SK-N-SH treated with all-trans-retinoic acid at 6 μM for 48 hours (cell line): ENCODE data around the gene CDR2L.
A peak's percentile ranks its signal among the peaks of the same experiment; 100 is the strongest.

Source experiments
- ATAC-seq: fragments of 200-7000 bp; cut with Tn5 transposase; 3 replicates; pipeline ENCODE4 v1.9.1; 2020; ENCODE audit warnings: mild to moderate bottlenecking, moderate library complexity
- ARNTL ChIP-seq: fragments of 450-650 bp; formaldehyde crosslinking; IDR thresholded peaks from 2 replicates; pipeline ENCODE4 v1.5.0; 2020; ENCODE audit warnings: low read depth, mild to moderate bottlenecking, moderate library complexity, borderline replicate concordance
- CSDC2 ChIP-seq: fragments of 250-450 bp; sonication (Bioruptor Pico); IDR thresholded peaks from 2 replicates; pipeline ENCODE4 v1.5.0; 2020; ENCODE audit warnings: mild to moderate bottlenecking, moderate library complexity
- ESRRG ChIP-seq: fragments of 250-450 bp; sonication (Bioruptor Pico); IDR thresholded peaks from 2 replicates; pipeline ENCODE4 v1.6.1; 2021; ENCODE audit warnings: mild to moderate bottlenecking
- GLIS3 ChIP-seq: fragments of 250-450 bp; sonication (Bioruptor Pico); IDR thresholded peaks from 2 replicates; pipeline ENCODE4 v1.5.0; 2020; ENCODE audit warnings: mild to moderate bottlenecking, moderate library complexity
- ISL1 ChIP-seq: fragments of 250-450 bp; sonication (Bioruptor Pico); IDR thresholded peaks from 2 replicates; pipeline ENCODE4 v2.1.2; 2022; ENCODE audit warnings: mild to moderate bottlenecking, moderate library complexity
- OSR1 ChIP-seq: fragments of 250-450 bp; sonication (Bioruptor Pico); IDR thresholded peaks from 2 replicates; pipeline ENCODE4 v1.8.0; 2022; ENCODE audit warnings: moderate library complexity, mild to moderate bottlenecking, inconsistent platforms
- PPARA ChIP-seq: fragments of 250-450 bp; sonication (Bioruptor Pico); IDR thresholded peaks from 2 replicates; pipeline ENCODE4 v1.5.0; 2020; ENCODE audit warnings: mild to moderate bottlenecking, borderline replicate concordance
- SNAI2 ChIP-seq: fragments of 250-450 bp; sonication (Bioruptor Pico); IDR thresholded peaks from 2 replicates; pipeline ENCODE4 v1.5.0; 2020; ENCODE audit warnings: mild to moderate bottlenecking, moderate library complexity
- TCF4 ChIP-seq: fragments of 250-450 bp; sonication (Bioruptor Pico); IDR thresholded peaks from 2 replicates; pipeline ENCODE4 v1.8.0; 2021; ENCODE audit warnings: mild to moderate bottlenecking, moderate library complexity, borderline replicate concordance
- TOX ChIP-seq: fragments of 250-450 bp; sonication (Bioruptor Pico); IDR thresholded peaks from 2 replicates; pipeline ENCODE4 v1.8.0; 2021; ENCODE audit warnings: mild to moderate bottlenecking, moderate library complexity, borderline replicate concordance
- ZC3H10 ChIP-seq: fragments of 250-450 bp; sonication (Bioruptor Pico); IDR thresholded peaks from 2 replicates; pipeline ENCODE4 v1.5.1; 2021; ENCODE audit warnings: mild to moderate bottlenecking, moderate library complexity
- ZFP3 ChIP-seq: fragments of 250-450 bp; sonication (Bioruptor Pico); IDR thresholded peaks from 2 replicates; pipeline ENCODE4 v1.5.0; 2020; ENCODE audit warnings: mild to moderate bottlenecking, moderate library complexity
- ZFP30 ChIP-seq: fragments of 450-650 bp; formaldehyde crosslinking; IDR thresholded peaks from 2 replicates; pipeline ENCODE4 v1.5.0; 2022; ENCODE audit warnings: mild to moderate bottlenecking, moderate library complexity
- ZNF565 ChIP-seq: fragments of 450-650 bp; formaldehyde crosslinking; conservative IDR thresholded peaks from 2 replicates; pipeline ENCODE4 v1.5.0; 2020; ENCODE audit warnings: low read depth, mild to moderate bottlenecking, moderate library complexity
- ZNF70 ChIP-seq: fragments of 450-650 bp; formaldehyde crosslinking; IDR thresholded peaks from 2 replicates; pipeline ENCODE4 v1.5.0; 2020; ENCODE audit warnings: mild to moderate bottlenecking, moderate library complexity
- ZNF8 ChIP-seq: fragments of 450-650 bp; formaldehyde crosslinking; IDR thresholded peaks from 2 replicates; pipeline ENCODE4 v1.5.0; 2020; ENCODE audit warnings: mild to moderate bottlenecking, moderate library complexity
- TF ChIP-seq, protein P1 (sequence below): fragments of 250-450 bp; sonication (Bioruptor Pico); IDR thresholded peaks from 2 replicates; pipeline ENCODE4 v1.8.0; 2021; ENCODE audit warnings: low read depth, mild to moderate bottlenecking, moderate library complexity, borderline replicate concordance
- TF ChIP-seq, protein P2 (sequence below): fragments of 250-450 bp; sonication (Bioruptor Pico); IDR thresholded peaks from 2 replicates; pipeline ENCODE4 v1.5.1; 2021; ENCODE audit warnings: mild to moderate bottlenecking, moderate library complexity
- TF ChIP-seq, protein P3 (sequence below): fragments of 250-450 bp; sonication (Bioruptor Pico); IDR thresholded peaks from 2 replicates; pipeline ENCODE4 v1.5.1; 2020; ENCODE audit warnings: low read depth, mild to moderate bottlenecking, moderate library complexity
- TF ChIP-seq, protein P4 (sequence below): fragments of 250-450 bp; sonication (Bioruptor Pico); IDR thresholded peaks from 2 replicates; pipeline ENCODE4 v1.5.0; 2020; ENCODE audit warnings: mild to moderate bottlenecking, moderate library complexity

The CDR2L gene

DNA sequence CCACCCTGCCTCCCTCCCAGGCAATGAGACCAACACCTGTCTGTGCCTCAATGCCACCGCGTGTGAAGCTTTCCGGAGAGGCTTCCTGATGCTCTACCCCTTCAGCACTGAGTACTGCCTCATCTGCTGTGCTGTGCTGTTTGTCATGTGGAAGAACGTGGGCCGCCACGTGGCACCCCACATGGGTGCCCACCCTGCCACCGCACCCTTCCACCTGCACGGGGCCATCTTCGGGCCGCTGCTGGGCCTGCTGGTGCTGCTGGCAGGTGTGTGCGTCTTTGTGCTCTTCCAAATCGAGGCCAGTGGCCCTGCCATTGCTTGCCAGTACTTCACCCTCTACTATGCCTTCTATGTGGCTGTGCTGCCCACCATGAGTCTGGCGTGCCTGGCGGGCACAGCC is 40.8 kb upstream of the CDR2L start:
- no peak for TF ChIP-seq ZFP30 (CRISPR knock-in tag)
- no peak for TF ChIP-seq TOX
- TF ChIP-seq ARNTL = no peak
- no peak for TF ChIP-seq ZNF8 (CRISPR knock-in tag)
- TF ChIP-seq ESRRG (CRISPR knock-in tag) = no peak
- TF ChIP-seq, protein P1, sequence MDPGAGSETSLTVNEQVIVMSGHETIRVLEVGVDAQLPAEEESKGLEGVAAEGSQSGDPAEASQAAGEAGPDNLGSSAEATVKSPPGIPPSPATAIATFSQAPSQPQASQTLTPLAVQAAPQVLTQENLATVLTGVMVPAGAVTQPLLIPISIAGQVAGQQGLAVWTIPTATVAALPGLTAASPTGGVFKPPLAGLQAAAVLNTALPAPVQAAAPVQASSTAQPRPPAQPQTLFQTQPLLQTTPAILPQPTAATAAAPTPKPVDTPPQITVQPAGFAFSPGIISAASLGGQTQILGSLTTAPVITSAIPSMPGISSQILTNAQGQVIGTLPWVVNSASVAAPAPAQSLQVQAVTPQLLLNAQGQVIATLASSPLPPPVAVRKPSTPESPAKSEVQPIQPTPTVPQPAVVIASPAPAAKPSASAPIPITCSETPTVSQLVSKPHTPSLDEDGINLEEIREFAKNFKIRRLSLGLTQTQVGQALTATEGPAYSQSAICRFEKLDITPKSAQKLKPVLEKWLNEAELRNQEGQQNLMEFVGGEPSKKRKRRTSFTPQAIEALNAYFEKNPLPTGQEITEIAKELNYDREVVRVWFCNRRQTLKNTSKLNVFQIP = no peak
- TF ChIP-seq ZNF70 (CRISPR knock-in tag) = no peak
- TF ChIP-seq, all 23 proteins: peak for 0
- no peak for ATAC-seq

DNA sequence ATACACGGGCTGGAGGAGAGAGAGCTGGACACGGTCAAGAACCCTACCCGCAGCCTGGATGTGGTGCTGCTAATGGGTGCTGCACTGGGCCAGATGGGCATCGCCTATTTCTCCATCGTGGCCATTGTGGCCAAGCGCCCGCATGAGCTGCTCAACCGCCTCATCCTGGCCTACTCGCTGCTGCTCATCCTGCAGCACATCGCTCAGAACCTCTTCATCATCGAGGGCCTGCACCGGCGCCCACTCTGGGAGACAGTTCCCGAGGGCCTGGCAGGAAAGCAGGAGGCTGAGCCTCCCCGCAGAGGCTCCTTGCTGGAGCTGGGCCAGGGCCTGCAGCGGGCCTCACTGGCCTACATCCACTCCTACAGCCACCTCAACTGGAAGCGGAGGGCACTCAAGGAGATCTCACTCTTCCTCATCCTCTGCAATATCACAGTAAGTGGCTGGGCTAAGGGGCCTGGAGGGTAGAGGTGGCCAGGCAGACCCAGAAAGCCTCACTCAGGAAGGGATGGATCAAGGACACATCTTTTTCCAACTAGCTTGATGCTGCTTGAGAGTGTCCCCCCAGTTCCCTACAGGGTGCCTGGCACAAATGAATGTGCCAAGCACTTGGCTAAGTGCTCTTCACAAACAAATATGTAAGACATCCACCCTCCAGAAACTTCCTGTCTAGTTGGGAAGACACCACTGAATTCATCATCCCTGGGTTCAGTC is 40.2 kb upstream of the CDR2L start:
- TF ChIP-seq, protein P2, sequence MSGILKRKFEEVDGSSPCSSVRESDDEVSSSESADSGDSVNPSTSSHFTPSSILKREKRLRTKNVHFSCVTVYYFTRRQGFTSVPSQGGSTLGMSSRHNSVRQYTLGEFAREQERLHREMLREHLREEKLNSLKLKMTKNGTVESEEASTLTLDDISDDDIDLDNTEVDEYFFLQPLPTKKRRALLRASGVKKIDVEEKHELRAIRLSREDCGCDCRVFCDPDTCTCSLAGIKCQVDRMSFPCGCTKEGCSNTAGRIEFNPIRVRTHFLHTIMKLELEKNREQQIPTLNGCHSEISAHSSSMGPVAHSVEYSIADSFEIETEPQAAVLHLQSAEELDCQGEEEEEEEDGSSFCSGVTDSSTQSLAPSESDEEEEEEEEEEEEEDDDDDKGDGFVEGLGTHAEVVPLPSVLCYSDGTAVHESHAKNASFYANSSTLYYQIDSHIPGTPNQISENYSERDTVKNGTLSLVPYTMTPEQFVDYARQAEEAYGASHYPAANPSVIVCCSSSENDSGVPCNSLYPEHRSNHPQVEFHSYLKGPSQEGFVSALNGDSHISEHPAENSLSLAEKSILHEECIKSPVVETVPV (CRISPR knock-in tag) = no peak
- TF ChIP-seq SNAI2 (CRISPR knock-in tag) (no peak), ZNF565 (CRISPR knock-in tag) (no peak), ZNF70 (CRISPR knock-in tag) (no peak), ZFP3 (CRISPR knock-in tag) (no peak), OSR1 (CRISPR knock-in tag) (no peak), ISL1 (CRISPR knock-in tag) (no peak), CSDC2 (no peak), ZC3H10 (CRISPR knock-in tag) (no peak), ZNF8 (CRISPR knock-in tag) (no peak), GLIS3 (no peak), TCF4 (CRISPR knock-in tag) (no peak), PPARA (CRISPR knock-in tag) (no peak), ZFP30 (CRISPR knock-in tag) (no peak)
- TF ChIP-seq, protein P1 = no peak
- TF ChIP-seq, protein P3, sequence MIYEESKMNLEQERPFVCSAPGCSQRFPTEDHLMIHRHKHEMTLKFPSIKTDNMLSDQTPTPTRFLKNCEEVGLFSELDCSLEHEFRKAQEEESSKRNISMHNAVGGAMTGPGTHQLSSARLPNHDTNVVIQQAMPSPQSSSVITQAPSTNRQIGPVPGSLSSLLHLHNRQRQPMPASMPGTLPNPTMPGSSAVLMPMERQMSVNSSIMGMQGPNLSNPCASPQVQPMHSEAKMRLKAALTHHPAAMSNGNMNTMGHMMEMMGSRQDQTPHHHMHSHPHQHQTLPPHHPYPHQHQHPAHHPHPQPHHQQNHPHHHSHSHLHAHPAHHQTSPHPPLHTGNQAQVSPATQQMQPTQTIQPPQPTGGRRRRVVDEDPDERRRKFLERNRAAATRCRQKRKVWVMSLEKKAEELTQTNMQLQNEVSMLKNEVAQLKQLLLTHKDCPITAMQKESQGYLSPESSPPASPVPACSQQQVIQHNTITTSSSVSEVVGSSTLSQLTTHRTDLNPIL (CRISPR knock-in tag) = no peak
- TF ChIP-seq, protein P4, sequence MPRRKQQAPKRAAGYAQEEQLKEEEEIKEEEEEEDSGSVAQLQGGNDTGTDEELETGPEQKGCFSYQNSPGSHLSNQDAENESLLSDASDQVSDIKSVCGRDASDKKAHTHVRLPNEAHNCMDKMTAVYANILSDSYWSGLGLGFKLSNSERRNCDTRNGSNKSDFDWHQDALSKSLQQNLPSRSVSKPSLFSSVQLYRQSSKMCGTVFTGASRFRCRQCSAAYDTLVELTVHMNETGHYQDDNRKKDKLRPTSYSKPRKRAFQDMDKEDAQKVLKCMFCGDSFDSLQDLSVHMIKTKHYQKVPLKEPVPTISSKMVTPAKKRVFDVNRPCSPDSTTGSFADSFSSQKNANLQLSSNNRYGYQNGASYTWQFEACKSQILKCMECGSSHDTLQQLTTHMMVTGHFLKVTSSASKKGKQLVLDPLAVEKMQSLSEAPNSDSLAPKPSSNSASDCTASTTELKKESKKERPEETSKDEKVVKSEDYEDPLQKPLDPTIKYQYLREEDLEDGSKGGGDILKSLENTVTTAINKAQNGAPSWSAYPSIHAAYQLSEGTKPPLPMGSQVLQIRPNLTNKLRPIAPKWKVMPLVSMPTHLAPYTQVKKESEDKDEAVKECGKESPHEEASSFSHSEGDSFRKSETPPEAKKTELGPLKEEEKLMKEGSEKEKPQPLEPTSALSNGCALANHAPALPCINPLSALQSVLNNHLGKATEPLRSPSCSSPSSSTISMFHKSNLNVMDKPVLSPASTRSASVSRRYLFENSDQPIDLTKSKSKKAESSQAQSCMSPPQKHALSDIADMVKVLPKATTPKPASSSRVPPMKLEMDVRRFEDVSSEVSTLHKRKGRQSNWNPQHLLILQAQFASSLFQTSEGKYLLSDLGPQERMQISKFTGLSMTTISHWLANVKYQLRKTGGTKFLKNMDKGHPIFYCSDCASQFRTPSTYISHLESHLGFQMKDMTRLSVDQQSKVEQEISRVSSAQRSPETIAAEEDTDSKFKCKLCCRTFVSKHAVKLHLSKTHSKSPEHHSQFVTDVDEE (CRISPR knock-in tag) = no peak

DNA sequence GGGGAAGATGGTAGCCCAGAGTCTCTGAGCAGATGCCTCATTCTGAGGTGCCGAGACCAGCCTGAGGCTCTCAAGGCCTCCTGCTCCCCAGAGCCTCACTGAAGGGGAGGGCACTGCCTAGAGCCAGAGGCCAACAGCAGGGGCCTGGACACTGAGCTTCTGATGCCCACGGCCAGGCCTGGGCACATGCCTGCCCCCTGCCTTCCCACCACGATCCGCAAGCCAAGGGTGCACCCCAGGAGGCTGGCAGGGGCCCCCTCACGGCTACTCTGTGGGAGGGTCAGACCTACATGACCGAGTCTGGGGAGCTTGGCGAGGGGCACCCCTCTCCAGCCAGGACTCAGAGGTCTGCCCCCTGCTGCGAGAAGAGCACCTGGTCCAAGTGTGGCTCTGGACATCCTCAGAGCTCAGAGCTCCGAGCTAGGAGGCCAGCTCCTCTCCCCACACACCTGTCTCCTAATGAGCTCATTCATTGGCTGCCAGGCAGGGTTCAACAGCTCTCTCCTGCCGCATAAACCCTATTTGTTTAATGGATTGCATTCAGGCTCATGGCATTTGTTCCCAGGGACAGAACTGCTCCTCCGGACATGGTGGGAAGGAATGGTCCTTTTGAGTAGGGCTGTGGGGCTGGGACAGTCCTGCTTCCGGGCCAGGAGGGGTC is 37.8 kb upstream of the CDR2L start:
- ATAC-seq = peak; percentile 15; the same call in 1 of the 3 replicates
- TF ChIP-seq, protein P4 (CRISPR knock-in tag) = no peak

More for the DNA sequence above, 40.2 kb upstream of the CDR2L start:
- no peak for ATAC-seq
